ENCODE data around the gene ZNF497. TPM values are rescaled to one million over a fixed set of nuclear protein-coding genes. Genes with fewer than 3 reads are reported as not detected.

The ZNF497 gene
- total and polyA plus RNA-seq, 2 of the 13 experiments (the other 11 are each of a cell fraction or from before 2014, with no cell fraction given) = 1.5 to 1.9 TPM

DNA sequence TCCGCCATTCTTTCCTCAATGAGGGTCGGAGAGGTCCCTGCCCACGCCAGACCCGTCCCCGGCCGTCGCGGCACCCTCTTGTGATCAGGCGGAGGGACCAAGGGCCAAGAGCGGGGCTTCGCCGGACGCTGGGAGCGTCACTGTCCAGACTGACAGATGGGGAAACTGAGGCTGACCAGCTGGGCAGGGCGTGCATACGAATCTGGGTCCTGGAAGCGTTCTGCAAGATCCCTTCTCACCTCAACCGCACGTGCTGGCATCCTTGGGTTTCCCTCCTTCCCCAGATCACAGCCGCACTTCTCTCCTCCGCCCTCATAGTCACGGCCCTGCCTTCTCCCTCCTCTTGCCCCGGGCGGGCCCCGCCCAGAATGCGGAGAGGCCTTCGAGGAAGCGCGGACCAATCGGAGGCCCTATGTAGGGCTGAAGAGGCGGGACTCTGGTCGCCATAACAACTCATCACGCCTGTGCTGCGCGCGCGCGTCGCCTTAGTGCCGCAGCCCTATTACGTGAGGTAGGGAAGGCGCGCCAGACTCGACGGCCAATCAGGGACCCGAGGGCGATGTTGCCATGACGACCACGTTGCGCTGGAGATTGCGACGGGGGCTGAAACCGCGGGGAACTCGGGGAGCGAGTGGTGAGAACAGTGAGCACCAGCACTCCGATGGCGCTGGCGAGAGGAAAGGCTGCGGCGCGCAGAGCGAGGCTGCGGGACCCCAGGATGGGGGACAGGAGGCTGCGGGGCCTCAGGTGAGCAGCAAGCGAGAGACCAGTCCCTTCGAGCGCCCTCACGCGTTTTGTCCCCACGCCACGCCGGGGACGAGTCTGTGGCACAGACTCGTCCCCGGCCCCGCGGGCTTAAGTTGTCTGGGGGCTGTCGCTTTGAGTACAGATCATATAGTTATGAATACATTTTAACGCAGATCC, 38.6 kb upstream of the ZNF497 start (continued):
- TF ChIP-seq, protein P1, sequence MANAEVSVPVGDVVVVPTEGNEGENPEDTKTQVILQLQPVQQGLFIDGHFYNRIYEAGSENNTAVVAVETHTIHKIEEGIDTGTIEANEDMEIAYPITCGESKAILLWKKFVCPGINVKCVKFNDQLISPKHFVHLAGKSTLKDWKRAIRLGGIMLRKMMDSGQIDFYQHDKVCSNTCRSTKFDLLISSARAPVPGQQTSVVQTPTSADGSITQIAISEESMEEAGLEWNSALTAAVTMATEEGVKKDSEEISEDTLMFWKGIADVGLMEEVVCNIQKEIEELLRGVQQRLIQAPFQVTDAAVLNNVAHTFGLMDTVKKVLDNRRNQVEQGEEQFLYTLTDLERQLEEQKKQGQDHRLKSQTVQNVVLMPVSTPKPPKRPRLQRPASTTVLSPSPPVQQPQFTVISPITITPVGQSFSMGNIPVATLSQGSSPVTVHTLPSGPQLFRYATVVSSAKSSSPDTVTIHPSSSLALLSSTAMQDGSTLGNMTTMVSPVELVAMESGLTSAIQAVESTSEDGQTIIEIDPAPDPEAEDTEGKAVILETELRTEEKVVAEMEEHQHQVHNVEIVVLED (CRISPR knock-in tag; IDR thresholded peaks at IDR 0.05; ENCODE audit: borderline replicate concordance) = peak; percentile 96
- TF ChIP-seq ZNF672 (CRISPR knock-in tag; IDR thresholded peaks at IDR 0.05) (no peak), ZNF816 (CRISPR knock-in tag; IDR thresholded peaks at IDR 0.05; ENCODE audit: borderline replicate concordance) (no peak), KLF12 (CRISPR knock-in tag; IDR thresholded peaks at IDR 0.05; ENCODE audit: borderline replicate concordance) (peak; percentile 54; the same call in 1 of the 2 replicates), ZNF335 (CRISPR knock-in tag; IDR thresholded peaks at IDR 0.05) (peak; percentile 54; the same call in 1 of the 2 replicates), TAF1 (CRISPR knock-in tag; IDR thresholded peaks at IDR 0.05) (peak; percentile 89), ZNF441 (CRISPR knock-in tag; IDR thresholded peaks at IDR 0.05; ENCODE audit: borderline replicate concordance) (0 out of 2 replicates have a peak, but pooled peaks have one; percentile 23), CREM (IDR thresholded peaks at IDR 0.05) (peak; percentile 87), CREM (CRISPR knock-in tag; IDR thresholded peaks at IDR 0.05) (no peak), ZNF629 (CRISPR knock-in tag; conservative IDR thresholded peaks at IDR 0.05) (no peak), ZNF431 (CRISPR knock-in tag; IDR thresholded peaks at IDR 0.05; ENCODE audit: borderline replicate concordance, low read depth) (no peak), CENPT (CRISPR knock-in tag; IDR thresholded peaks at IDR 0.05; ENCODE audit: low read depth) (peak; percentile 5; the same call in 1 of the 2 replicates)
- TF ChIP-seq, protein P2, sequence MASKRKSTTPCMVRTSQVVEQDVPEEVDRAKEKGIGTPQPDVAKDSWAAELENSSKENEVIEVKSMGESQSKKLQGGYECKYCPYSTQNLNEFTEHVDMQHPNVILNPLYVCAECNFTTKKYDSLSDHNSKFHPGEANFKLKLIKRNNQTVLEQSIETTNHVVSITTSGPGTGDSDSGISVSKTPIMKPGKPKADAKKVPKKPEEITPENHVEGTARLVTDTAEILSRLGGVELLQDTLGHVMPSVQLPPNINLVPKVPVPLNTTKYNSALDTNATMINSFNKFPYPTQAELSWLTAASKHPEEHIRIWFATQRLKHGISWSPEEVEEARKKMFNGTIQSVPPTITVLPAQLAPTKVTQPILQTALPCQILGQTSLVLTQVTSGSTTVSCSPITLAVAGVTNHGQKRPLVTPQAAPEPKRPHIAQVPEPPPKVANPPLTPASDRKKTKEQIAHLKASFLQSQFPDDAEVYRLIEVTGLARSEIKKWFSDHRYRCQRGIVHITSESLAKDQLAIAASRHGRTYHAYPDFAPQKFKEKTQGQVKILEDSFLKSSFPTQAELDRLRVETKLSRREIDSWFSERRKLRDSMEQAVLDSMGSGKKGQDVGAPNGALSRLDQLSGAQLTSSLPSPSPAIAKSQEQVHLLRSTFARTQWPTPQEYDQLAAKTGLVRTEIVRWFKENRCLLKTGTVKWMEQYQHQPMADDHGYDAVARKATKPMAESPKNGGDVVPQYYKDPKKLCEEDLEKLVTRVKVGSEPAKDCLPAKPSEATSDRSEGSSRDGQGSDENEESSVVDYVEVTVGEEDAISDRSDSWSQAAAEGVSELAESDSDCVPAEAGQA (IDR thresholded peaks at IDR 0.05; ENCODE audit: low read depth) = no peak
- TF ChIP-seq, protein P2 (CRISPR knock-in tag; IDR thresholded peaks at IDR 0.05; ENCODE audit: borderline replicate concordance) = no peak
- TF ChIP-seq, protein P3, sequence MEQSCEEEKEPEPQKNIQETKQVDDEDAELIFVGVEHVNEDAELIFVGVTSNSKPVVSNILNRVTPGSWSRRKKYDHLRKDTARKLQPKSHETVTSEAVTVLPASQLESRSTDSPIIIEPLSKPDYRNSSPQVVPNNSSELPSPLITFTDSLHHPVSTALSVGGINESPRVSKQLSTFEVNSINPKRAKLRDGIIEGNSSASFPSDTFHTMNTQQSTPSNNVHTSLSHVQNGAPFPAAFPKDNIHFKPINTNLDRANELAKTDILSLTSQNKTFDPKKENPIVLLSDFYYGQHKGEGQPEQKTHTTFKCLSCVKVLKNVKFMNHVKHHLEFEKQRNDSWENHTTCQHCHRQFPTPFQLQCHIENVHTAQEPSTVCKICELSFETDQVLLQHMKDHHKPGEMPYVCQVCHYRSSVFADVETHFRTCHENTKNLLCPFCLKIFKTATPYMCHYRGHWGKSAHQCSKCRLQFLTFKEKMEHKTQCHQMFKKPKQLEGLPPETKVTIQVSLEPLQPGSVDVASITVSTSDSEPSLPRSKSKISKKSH (CRISPR knock-in tag; IDR thresholded peaks at IDR 0.05; ENCODE audit: borderline replicate concordance) = peak; percentile 88; the same call in 1 of the 2 replicates
- TF ChIP-seq, protein P4, sequence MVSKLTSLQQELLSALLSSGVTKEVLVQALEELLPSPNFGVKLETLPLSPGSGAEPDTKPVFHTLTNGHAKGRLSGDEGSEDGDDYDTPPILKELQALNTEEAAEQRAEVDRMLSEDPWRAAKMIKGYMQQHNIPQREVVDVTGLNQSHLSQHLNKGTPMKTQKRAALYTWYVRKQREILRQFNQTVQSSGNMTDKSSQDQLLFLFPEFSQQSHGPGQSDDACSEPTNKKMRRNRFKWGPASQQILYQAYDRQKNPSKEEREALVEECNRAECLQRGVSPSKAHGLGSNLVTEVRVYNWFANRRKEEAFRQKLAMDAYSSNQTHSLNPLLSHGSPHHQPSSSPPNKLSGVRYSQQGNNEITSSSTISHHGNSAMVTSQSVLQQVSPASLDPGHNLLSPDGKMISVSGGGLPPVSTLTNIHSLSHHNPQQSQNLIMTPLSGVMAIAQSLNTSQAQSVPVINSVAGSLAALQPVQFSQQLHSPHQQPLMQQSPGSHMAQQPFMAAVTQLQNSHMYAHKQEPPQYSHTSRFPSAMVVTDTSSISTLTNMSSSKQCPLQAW (CRISPR knock-in tag; IDR thresholded peaks at IDR 0.05) = peak; percentile 93
